ENCODE results near the gene AIFM3. TPM values are rescaled to one million over a fixed set of nuclear protein-coding genes. Genes with fewer than 3 reads are reported as not detected.
"Not testable (repeated sequence)": the region's sequence is repeated elsewhere in the genome, so short reads cannot be mapped to it uniquely, and the experiment has no call there.

The AIFM3 gene
- total RNA-seq, 2 donors from 2014 or later: 76.9 to 156 TPM

DNA sequence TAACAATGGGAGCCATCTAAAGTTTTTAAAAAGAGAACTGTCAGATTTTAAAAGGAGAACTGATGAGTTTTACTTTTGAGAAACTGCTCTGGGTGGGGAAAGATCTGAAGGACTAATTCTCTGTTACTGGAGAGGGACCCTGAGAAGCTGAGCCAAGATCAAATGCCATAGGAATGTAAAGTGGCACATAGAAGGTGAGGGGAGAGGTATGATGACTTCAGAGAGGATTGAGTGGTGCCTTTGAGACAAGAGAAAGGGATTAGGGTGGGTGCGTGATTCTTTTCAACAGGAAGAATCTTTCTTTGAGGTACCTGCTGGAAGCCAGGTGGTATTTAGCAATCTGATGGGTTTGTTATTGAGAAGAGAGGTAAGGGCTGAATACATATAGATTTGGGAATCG is 40.8 kb upstream of the AIFM3 start:
- Histone ChIP-seq H3K27ac (no peak overlapping the region), H3K36me3 (no peaks in the 10 kb centered on the region), H3K4me1 (peaks cover 2% of the 10 kb centered on the region), H3K9me3 (no peaks in the 10 kb centered on the region), H3K4me3 (no peak overlapping the region), H3K27me3 (no peaks in the 10 kb centered on the region), H3K9ac (ENCODE audit: low read depth in 2 of 2, low read length in 2 of 2) (no peak overlapping the region)
- no peak for DNase-seq
- no peak for TF ChIP-seq CTCF (IDR thresholded peaks at IDR 0.05)
- intact Hi-C loops (cut with DNase I): no loop called here

DNA sequence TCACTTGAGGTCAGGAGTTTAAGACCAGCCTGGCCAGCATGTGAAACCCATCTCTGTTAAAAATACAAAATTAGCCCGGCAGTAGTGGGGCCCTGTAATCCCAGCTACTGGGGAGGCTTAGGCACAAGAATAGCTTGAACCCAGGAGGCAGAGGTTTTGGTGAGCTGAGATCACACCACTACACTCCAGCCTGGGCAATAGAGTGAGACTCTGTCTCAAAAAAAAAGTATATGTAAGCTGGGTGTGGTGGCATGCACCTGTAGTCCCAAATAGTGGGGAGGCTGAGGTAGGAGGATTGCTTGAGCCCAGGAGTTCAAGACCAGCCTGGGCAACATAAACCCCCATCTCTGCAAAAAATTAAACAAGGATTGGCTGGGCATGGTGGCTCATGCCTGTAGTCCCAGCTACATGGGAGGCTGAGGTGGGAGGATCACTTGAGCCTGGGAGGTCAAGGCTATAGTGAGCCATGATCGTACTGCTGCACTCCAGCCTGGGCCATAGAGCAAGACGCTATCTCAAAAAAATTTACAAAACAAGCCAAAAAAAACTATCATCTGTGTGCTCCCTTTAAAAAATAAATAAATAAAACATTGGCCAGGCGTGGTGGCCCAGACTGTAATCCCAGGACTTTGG is 39.0 kb upstream of the AIFM3 start:
- Histone ChIP-seq H3K36me3 (no peaks in the 10 kb centered on the region), H3K4me1 (no peaks in the 10 kb centered on the region), H3K4me3 (no peak overlapping the region), H3K9me3 (no peaks in the 10 kb centered on the region), H3K9ac (ENCODE audit: low read depth in 2 of 2, low read length in 2 of 2) (no peak overlapping the region), H3K27ac (no peak overlapping the region), H3K27me3 (no peaks in the 10 kb centered on the region)
- DNase-seq: no peak
- TF ChIP-seq CTCF (IDR thresholded peaks at IDR 0.05): no peak
- intact Hi-C loops (cut with DNase I): no loop called here

DNA sequence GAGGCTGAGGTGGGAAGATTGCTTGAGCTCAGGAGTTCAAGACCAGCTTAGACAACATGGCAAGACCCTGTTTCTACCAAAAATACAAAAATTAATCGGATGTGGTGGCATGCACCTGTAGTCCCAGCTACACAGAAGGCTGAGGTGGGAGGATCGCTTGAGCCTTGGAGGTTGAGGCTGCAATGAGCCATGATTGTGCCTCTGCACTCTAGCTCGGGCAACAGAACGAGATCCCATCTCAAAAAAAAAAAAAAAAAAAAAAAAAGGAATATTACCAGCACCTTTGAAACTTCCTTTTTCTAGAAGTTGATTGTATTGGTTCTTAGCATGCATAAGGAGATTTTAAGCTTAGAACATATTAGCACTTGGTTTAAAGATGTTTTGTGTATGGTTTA is 38.5 kb upstream of the AIFM3 start:
- Histone ChIP-seq H3K27ac (no peak overlapping the region), H3K4me1 (no peaks in the 10 kb centered on the region), H3K4me3 (no peak overlapping the region), H3K27me3 (no peaks in the 10 kb centered on the region), H3K9me3 (no peaks in the 10 kb centered on the region), H3K9ac (ENCODE audit: low read depth in 2 of 2, low read length in 2 of 2) (no peak overlapping the region), H3K36me3 (no peaks in the 10 kb centered on the region)
- no peak for TF ChIP-seq CTCF (IDR thresholded peaks at IDR 0.05)
- intact Hi-C loops (cut with DNase I): no loop called here
- DNase-seq: no peak

DNA sequence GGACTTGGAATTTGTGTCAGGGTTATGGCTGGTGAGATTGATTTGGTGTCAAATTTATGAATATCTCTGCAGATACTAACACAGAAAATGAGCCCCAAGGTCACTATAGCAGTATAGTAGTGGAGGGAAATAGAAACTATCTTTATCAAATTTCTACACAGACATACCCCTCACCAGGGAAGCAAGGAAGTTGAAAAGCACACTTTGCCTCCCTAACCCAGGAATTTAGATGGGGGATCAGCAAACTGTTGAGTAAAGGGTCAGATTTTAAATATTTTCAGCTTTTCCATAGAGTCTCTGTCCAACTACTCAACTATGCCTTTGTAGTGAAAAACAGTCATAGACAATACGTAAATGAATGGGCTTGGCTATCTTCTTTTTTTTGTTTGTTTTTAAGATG is 37.1 kb upstream of the AIFM3 start:
- no peak for TF ChIP-seq CTCF (IDR thresholded peaks at IDR 0.05)
- Histone ChIP-seq H3K27me3 (no peaks in the 10 kb centered on the region), H3K36me3 (no peaks in the 10 kb centered on the region), H3K4me1 (no peaks in the 10 kb centered on the region), H3K9me3 (no peaks in the 10 kb centered on the region), H3K4me3 (no peak overlapping the region), H3K9ac (ENCODE audit: low read depth in 2 of 2, low read length in 2 of 2) (no peak overlapping the region), H3K27ac (no peak overlapping the region)
- intact Hi-C loops (cut with DNase I): no loop called here
- DNase-seq: no peak

DNA sequence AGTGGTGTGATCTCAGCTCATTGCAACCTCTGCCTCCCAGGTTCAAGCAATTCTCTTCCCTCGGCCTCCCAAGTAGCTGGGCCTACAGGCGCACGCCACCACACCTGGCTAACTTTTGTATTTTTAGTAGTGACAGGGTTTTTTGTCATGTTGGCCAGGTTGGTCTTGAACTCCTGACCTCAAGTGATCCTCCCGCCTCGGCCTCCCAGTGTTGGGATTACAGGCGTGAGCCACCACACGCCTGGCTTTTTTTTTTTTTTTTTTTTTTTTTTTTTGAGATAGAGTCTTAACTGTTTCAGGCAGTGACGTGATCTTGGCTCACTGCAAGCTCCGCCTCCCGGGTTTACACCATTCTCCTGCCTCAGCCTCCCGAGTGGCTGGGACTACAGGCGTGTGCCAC is 36.6 kb upstream of the AIFM3 start:
- H3K9ac ChIP-seq (ENCODE audit: low read depth in 2 of 2, low read length in 2 of 2); H3K27me3 ChIP-seq; H3K4me1 ChIP-seq; H3K9me3 ChIP-seq; H3K27ac ChIP-seq; H3K36me3 ChIP-seq; H3K4me3 ChIP-seq; intact Hi-C loops (cut with DNase I); DNase-seq: not testable (repeated sequence)

- Histone ChIP-seq H3K4me1 (no peaks in the 10 kb centered on the region), H3K9me3 (no peaks in the 10 kb centered on the region), H3K36me3 (no peaks in the 10 kb centered on the region), H3K4me3 (no peak overlapping the region), H3K27ac (no peak overlapping the region), H3K9ac (ENCODE audit: low read depth in 2 of 2, low read length in 2 of 2) (no peak overlapping the region), H3K27me3 (no peaks in the 10 kb centered on the region)
- intact Hi-C loops (cut with DNase I): no loop called here
- no peak for DNase-seq
- TF ChIP-seq CTCF (IDR thresholded peaks at IDR 0.05): no peak
Observed at GRCh38 chr22:20931126-20931654, 35.9 kb upstream of the AIFM3 start.
